Breast epithelium (tissue), 3 donors: ENCODE results near the gene EFNA2.

Experiments
- POLR2A ChIP-seq: fragments of 450-650 bp; IDR thresholded peaks from one replicate; pipeline ENCODE4 v1.6.1; 2016; ENCODE audit warnings: antibody characterized with exemption, mild to moderate bottlenecking, moderate library complexity
- POLR2AphosphoS5 ChIP-seq, 3 donors: sonication (generic); formaldehyde crosslinking; IDR thresholded peaks; one replicate each; pipeline ENCODE4 v1.6.1; 2017; ENCODE audit warnings: antibody characterized with exemption in 3 of 3
- TF ChIP-seq, protein P1 (sequence below), 3 donors: fragments of 450-650 bp; IDR thresholded peaks; one replicate each; pipeline ENCODE4 v1.5.1; 2016 to 2017; ENCODE audit warnings: antibody characterized with exemption in 3 of 3, mild to moderate bottlenecking in 3 of 3, moderate library complexity in 3 of 3

DNA sequence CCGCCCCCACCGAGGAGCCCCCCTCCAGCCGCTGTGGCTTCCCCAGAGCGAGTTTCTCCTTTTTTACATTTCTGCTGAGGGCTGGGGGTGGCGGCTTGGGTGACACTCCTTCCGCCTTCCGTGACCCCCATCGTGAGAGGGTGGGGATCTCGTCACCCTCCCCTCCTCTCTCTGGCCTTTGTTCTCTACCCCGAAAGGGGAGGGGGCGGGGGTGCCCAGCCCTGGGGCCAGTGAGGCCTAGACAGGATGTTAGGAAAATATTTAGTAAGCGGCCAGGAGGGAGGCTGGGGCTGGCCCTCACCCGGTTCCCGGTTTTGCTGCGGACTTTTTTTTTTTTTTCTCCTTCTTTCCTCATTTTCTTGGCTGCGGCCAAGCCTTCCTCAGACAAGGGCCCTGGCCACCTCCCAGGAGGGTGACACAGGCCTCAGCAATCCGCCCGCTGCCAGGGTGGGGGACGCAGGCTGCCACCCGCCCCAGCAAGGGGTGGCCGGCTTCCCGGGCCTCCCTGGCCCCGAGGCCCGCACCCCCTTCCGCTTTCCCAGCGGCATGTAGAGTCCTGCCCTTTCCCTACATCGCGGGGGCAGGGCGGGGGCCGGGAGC lies 33.4 kb upstream of the EFNA2 start:
- TF ChIP-seq POLR2A (no peak), POLR2AphosphoS5 (IDR thresholded peaks at IDR 0.05) (peak; percentile 69 to 91 (median 74))
- TF ChIP-seq, protein P1, sequence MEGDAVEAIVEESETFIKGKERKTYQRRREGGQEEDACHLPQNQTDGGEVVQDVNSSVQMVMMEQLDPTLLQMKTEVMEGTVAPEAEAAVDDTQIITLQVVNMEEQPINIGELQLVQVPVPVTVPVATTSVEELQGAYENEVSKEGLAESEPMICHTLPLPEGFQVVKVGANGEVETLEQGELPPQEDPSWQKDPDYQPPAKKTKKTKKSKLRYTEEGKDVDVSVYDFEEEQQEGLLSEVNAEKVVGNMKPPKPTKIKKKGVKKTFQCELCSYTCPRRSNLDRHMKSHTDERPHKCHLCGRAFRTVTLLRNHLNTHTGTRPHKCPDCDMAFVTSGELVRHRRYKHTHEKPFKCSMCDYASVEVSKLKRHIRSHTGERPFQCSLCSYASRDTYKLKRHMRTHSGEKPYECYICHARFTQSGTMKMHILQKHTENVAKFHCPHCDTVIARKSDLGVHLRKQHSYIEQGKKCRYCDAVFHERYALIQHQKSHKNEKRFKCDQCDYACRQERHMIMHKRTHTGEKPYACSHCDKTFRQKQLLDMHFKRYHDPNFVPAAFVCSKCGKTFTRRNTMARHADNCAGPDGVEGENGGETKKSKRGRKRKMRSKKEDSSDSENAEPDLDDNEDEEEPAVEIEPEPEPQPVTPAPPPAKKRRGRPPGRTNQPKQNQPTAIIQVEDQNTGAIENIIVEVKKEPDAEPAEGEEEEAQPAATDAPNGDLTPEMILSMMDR (IDR thresholded peaks at IDR 0.05): no peak
